Measurements from ENCODE around the gene TRIM2. TPM values are rescaled to one million over a fixed set of nuclear protein-coding genes. Genes with fewer than 3 reads are reported as not detected.
A peak's percentile ranks its signal among the peaks of the same experiment; 100 is the strongest.

Gene TRIM2
- total RNA-seq, 2 experiments from 2014 or later = 0.06 to 0.29 TPM

GRCh38 chr4:153341575-153342090 lies 137.4 kb downstream of the TRIM2 start:
- H4K20me1 ChIP-seq (ENCODE audit: insufficient read depth, low read length) = no peaks in the 10 kb centered on the region
- DNase-seq (ENCODE audit: low spot score) = peak; percentile 86
- peaks cover 32% of the 10 kb centered on the region; the same call in 1 of the 2 replicates for H3K79me2 ChIP-seq (ENCODE audit: insufficient read depth, low read depth, low read length)
- peak overlapping the region; percentile 55; the same call in 1 of the 2 replicates for H2AFZ ChIP-seq (ENCODE audit: low read length)
- no peaks in the 10 kb centered on the region for H3K9me3 ChIP-seq (ENCODE audit: low read length)
- ChIA-PET CTCF (ENCODE audit: unreplicated experiment) (interaction anchor here (0.8 to 1.6 kb wide), 4 partner anchors 14 to 233 kb away, joined by 3 to 4 read pairs (median 3); no protein-coding TSS in a partner anchor), POLR2A (interaction anchor here (0.6 to 2.3 kb wide), 25 partner anchors 11 to 674 kb away, joined by 3 to 16 read pairs (median 5); no protein-coding TSS in a partner anchor)
- TF ChIP-seq CTCF (conservative IDR thresholded peaks at IDR 0.05; ENCODE audit: low read length) = no peak
- intact Hi-C loops (cut with micrococcal nuclease; ENCODE audit: unreplicated experiment) = loop anchor here (5.0 kb wide), 1 partner anchor 411 kb away; no protein-coding TSS in a partner anchor
- H3K9me2 ChIP-seq (ENCODE audit: insufficient read depth, low read length) = no peaks in the 10 kb centered on the region
- peaks cover 5% of the 10 kb centered on the region; the same call in 1 of the 2 replicates for H3K36me3 ChIP-seq (ENCODE audit: insufficient read depth, low read length)
- peaks cover 52% of the 10 kb centered on the region for H3K4me1 ChIP-seq (ENCODE audit: insufficient read depth, low read length, poor library complexity, severe bottlenecking)
- peak overlapping the region; percentile 100 for H3K27ac ChIP-seq (ENCODE audit: low read depth, low read length, poor library complexity, severe bottlenecking)
- peak overlapping the region; percentile 87 for H3K4me3 ChIP-seq (ENCODE audit: low read depth, low read length, poor library complexity, severe bottlenecking)
- peak overlapping the region; percentile 94 for H3K4me2 ChIP-seq (ENCODE audit: low read length)
- no TSS peak for BruUV-seq (replicated peaks)

- peak overlapping the region; percentile 55; the same call in 1 of the 2 replicates for H2AFZ ChIP-seq (ENCODE audit: low read length)
- CTCF ChIA-PET (ENCODE audit: unreplicated experiment) = interaction anchor here (0.7 to 1.6 kb wide), 2 partner anchors 124 to 232 kb away, joined by 3 to 4 read pairs; no protein-coding TSS in a partner anchor
- H3K4me3 ChIP-seq (ENCODE audit: low read depth, low read length, poor library complexity, severe bottlenecking) = peak overlapping the region; percentile 87
- peaks cover 66% of the 10 kb centered on the region for H3K4me1 ChIP-seq (ENCODE audit: insufficient read depth, low read length, poor library complexity, severe bottlenecking)
- no peaks in the 10 kb centered on the region for H4K20me1 ChIP-seq (ENCODE audit: insufficient read depth, low read length)
- peak; percentile 60 for DNase-seq (ENCODE audit: low spot score)
- intact Hi-C loops (cut with micrococcal nuclease; ENCODE audit: unreplicated experiment) = loop anchor here (5.0 kb wide), 1 partner anchor 409 kb away; no protein-coding TSS in a partner anchor
- POLR2A ChIA-PET = interaction anchor here (0.6 to 2.3 kb wide), 20 partner anchors 11 to 1207 kb away, joined by 3 to 16 read pairs (median 5); no protein-coding TSS in a partner anchor
- peak overlapping the region; percentile 94 for H3K4me2 ChIP-seq (ENCODE audit: low read length)
- no peaks in the 10 kb centered on the region for H3K9me2 ChIP-seq (ENCODE audit: insufficient read depth, low read length)
- TF ChIP-seq CTCF (conservative IDR thresholded peaks at IDR 0.05; ENCODE audit: low read length) (peak; percentile 52; the same call in 1 of the 2 replicates), EZH2phosphoT487 (IDR thresholded peaks at IDR 0.05; ENCODE audit: borderline replicate concordance, low read depth, low read length) (no peak)
- no TSS peak for BruUV-seq (replicated peaks)
- peak overlapping the region; percentile 100 for H3K27ac ChIP-seq (ENCODE audit: low read depth, low read length, poor library complexity, severe bottlenecking)
- peaks cover 5% of the 10 kb centered on the region; the same call in 1 of the 2 replicates for H3K36me3 ChIP-seq (ENCODE audit: insufficient read depth, low read length)
- peaks cover 45% of the 10 kb centered on the region for H3K79me2 ChIP-seq (ENCODE audit: insufficient read depth, low read depth, low read length)
- H3K9me3 ChIP-seq (ENCODE audit: low read length) = no peaks in the 10 kb centered on the region
Observed at GRCh38 chr4:153342751-153343552, 138.7 kb downstream of the TRIM2 start.
